ENCODE results near the gene CPXM1. TPM values are rescaled to one million over a fixed set of nuclear protein-coding genes. Genes with fewer than 3 reads are reported as not detected.

Gene CPXM1
- total RNA-seq, 1 donor from 2014 or later = 218 TPM

DNA sequence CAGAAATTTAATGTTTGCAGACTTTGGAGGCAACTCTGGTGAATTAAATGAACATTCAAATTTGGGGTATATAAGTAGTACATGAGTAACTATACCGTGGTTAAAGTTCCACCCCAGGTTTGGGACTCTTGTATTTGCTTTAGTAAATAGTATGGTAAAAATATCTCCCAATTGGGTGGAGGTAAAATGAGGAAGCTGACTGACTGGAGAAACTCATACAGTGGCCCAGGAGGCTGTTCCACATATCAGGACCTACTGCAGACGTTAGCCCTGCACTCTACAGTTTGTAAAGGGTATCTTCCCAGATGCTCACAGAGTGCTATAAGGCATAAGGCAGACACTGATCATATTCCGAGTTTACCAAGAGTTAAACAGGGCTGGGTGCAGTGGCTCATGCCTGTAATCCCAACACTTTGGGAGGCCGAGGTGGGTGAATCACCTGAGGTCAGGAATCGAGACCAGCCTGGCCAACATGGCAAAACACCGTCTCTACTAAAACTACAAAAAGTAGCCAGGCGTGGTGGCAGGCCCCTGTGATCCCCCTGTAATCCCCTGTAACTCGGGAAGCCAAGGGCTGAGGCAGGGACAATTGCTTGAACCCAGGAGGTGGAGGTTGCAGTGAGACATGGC, 53.7 kb downstream of the CPXM1 start:
- TF ChIP-seq, protein P1, sequence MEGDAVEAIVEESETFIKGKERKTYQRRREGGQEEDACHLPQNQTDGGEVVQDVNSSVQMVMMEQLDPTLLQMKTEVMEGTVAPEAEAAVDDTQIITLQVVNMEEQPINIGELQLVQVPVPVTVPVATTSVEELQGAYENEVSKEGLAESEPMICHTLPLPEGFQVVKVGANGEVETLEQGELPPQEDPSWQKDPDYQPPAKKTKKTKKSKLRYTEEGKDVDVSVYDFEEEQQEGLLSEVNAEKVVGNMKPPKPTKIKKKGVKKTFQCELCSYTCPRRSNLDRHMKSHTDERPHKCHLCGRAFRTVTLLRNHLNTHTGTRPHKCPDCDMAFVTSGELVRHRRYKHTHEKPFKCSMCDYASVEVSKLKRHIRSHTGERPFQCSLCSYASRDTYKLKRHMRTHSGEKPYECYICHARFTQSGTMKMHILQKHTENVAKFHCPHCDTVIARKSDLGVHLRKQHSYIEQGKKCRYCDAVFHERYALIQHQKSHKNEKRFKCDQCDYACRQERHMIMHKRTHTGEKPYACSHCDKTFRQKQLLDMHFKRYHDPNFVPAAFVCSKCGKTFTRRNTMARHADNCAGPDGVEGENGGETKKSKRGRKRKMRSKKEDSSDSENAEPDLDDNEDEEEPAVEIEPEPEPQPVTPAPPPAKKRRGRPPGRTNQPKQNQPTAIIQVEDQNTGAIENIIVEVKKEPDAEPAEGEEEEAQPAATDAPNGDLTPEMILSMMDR (conservative IDR thresholded peaks at IDR 0.05) = no peak
- H3K27me3 Mint-ChIP-seq (ENCODE audit: low read depth) = peaks cover 94% of the 10 kb centered on the region

DNA sequence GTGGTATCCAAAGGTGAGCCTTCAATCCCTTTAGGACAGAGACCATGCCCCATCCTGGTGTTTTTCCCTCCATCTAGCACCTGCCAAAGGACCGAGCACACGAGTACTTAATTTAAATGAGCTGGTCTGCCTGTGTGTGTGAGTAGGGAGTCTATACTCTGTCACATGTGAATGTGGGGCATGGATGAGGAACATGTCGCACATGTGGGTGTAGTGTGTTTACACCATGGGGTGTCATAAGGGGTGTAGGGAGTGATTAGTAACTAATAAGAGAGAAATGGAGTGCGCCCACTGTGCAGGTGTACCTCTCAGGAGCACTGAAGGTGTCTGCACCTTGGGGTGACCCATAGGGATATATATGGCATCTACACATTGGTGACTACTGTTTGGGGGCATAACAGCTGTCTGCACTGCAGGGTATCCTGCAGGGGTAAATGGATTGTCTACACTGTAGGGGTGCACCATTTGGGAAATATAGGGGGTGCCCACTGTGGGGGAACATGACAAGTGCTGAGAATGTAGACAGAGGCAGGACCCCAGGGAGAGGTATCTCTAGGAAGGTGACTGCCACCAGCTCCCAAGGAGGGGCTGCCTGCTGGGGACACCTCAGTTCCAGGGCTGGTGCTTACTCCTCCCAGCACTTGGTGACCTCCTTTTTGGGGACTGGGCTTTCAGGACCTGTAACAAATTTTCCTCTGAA, 54.3 kb downstream of the CPXM1 start:
- Mint-ChIP-seq H3K4me3 (no peak overlapping the region), H3K27ac (ENCODE audit: unreplicated experiment) (no peak overlapping the region), H3K27me3 (ENCODE audit: low read depth) (peaks cover 96% of the 10 kb centered on the region), H3K4me1 (peaks cover 12% of the 10 kb centered on the region), H3K36me3 (ENCODE audit: low read depth) (peaks cover 7% of the 10 kb centered on the region), H3K9me3 (no peaks in the 10 kb centered on the region)
- no peak for DNase-seq (ENCODE audit: low read depth, low spot score)
- TF ChIP-seq, protein P1 (conservative IDR thresholded peaks at IDR 0.05) = no peak

More for the DNA sequence above, 53.7 kb downstream of the CPXM1 start:
- H3K4me1 Mint-ChIP-seq = peaks cover 13% of the 10 kb centered on the region
- DNase-seq (ENCODE audit: low read depth, low spot score) = no peak
- H3K36me3 Mint-ChIP-seq (ENCODE audit: low read depth) = peaks cover 7% of the 10 kb centered on the region
- H3K4me3 Mint-ChIP-seq = no peak overlapping the region
- no peak overlapping the region for H3K27ac Mint-ChIP-seq (ENCODE audit: unreplicated experiment)
- no peaks in the 10 kb centered on the region for H3K9me3 Mint-ChIP-seq

DNA sequence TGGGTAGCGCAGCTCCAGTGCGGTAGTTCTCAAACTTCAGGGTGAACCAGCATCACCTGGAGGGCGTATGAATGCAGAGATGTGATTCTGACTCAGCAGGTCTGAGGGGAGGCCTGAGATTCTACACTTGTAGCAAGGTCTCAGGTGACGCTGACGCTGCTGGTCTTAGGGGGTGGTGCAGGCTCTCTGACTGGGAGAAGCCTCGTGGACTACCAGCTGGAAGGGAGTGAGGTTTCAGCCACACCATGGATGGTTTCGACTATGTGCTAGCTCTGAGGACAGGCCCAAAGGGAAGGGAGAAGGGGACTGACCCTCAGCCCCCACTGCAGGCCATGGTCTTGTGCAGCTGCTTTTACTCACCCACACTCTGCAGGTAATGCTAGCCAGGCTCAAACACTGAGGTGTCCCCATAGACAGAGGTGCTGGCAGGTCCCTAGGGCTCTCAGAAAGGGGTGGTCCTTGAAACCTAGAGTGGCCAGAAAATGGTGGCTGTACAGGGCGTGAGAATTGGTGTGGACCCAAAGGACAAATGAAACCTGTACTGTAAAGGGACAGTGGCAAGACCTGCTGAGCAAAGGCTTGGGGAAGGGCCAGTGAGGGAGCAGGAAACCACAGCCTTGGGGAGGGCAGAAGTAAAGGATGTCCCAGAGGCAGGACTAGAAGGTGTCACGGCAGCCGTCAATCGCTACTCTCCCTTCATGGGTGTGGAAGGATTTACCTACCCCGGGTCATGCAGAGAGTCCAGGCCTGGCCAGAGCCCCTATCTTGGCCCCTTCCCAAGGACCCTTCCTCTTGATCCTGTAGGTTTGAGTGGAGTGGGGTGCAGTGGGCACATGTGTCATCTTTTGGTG, 55.1 kb downstream of the CPXM1 start:
- Mint-ChIP-seq H3K27ac (ENCODE audit: unreplicated experiment) (no peak overlapping the region), H3K9me3 (no peaks in the 10 kb centered on the region), H3K4me3 (no peak overlapping the region), H3K27me3 (ENCODE audit: low read depth) (peaks cover 96% of the 10 kb centered on the region), H3K36me3 (ENCODE audit: low read depth) (peaks cover 2% of the 10 kb centered on the region), H3K4me1 (peaks cover 4% of the 10 kb centered on the region)
- DNase-seq (ENCODE audit: low read depth, low spot score) = no peak
- TF ChIP-seq, protein P1 (conservative IDR thresholded peaks at IDR 0.05) = no peak

Other genes starting within 250 kb of the CPXM1 start
- 517 and 547 TPM in 2 replicates for gene NOP56, start 148.0 kb downstream of the CPXM1 start, total RNA-seq
- 100 and 102 TPM in 2 replicates for gene IDH3B, start 136.4 kb downstream of the CPXM1 start, total RNA-seq
- gene EBF4, start 107.8 kb downstream of the CPXM1 start, total RNA-seq = 23.2 and 24.6 TPM in 2 replicates
- not detected in 2 replicates for gene C20orf141, start 14.4 kb upstream of the CPXM1 start, total RNA-seq
- not detected in 2 replicates for gene TMEM239, start 15.7 kb upstream of the CPXM1 start, total RNA-seq
- gene PCED1A, start 40.0 kb upstream of the CPXM1 start, total RNA-seq = 68.7 and 71.9 TPM in 2 replicates
- 49.8 and 50.6 TPM in 2 replicates for gene VPS16, start 40.1 kb upstream of the CPXM1 start, total RNA-seq
- 86.5 and 88.7 TPM in 2 replicates for gene PTPRA, start 72.9 kb upstream of the CPXM1 start, total RNA-seq
- 1.3 and 2.4 TPM in 2 replicates for gene GNRH2, start 243.0 kb upstream of the CPXM1 start, total RNA-seq
- gene MRPS26, start 245.4 kb upstream of the CPXM1 start, total RNA-seq = 77.9 and 80.7 TPM in 2 replicates

Data from neural crest cell (in vitro differentiated cells).